HG03045 (cell line): Measurements from ENCODE around the gene YLPM1.

Experiments
- ATAC-seq: cut with Tn5 transposase; IDR thresholded peaks from one replicate; pipeline ENCODE4 v1.9.1; 2021; ENCODE audit warnings: mild to moderate bottlenecking, moderate library complexity; ENCODE audit not compliant: unreplicated experiment

YLPM1 gene

GRCh38 chr14:74792249-74793039 is 29.3 kb downstream of the YLPM1 start:
- no peak for ATAC-seq

GRCh38 chr14:74793506-74794155 is 30.5 kb downstream of the YLPM1 start:
- no peak for ATAC-seq

GRCh38 chr14:74794947-74795346 is 31.8 kb downstream of the YLPM1 start:
- ATAC-seq = no peak

GRCh38 chr14:74799765-74800164 is 36.6 kb downstream of the YLPM1 start:
- no peak for ATAC-seq

GRCh38 chr14:74800780-74801179 is 37.7 kb downstream of the YLPM1 start:
- ATAC-seq = no peak

GRCh38 chr14:74801396-74801795 is 38.3 kb downstream of the YLPM1 start:
- ATAC-seq = no peak

- ATAC-seq = no peak
Measured at GRCh38 chr14:74804219-74804825, 41.2 kb downstream of the YLPM1 start.

- no peak for ATAC-seq
Measured at GRCh38 chr14:74807853-74808545, 44.9 kb downstream of the YLPM1 start.

GRCh38 chr14:74816124-74816523 is 53.0 kb downstream of the YLPM1 start:
- no peak for ATAC-seq

- ATAC-seq = no peak
Measured at GRCh38 chr14:74820288-74820687, 57.2 kb downstream of the YLPM1 start.

GRCh38 chr14:74821267-74821915 is 58.3 kb downstream of the YLPM1 start:
- ATAC-seq = no peak

GRCh38 chr14:74824997-74825396 is 61.9 kb downstream of the YLPM1 start:
- no peak for ATAC-seq

GRCh38 chr14:74826574-74826973 is 63.5 kb downstream of the YLPM1 start:
- ATAC-seq = no peak

GRCh38 chr14:74829251-74829650 is 66.1 kb downstream of the YLPM1 start:
- ATAC-seq = no peak

- ATAC-seq = no peak
Measured at GRCh38 chr14:74832849-74833248, 69.7 kb downstream of the YLPM1 start.

- ATAC-seq = no peak
Measured at GRCh38 chr14:74834692-74835392, 71.7 kb downstream of the YLPM1 start.

GRCh38 chr14:74835645-74836250 is 72.6 kb downstream of the YLPM1 start:
- ATAC-seq = no peak

GRCh38 chr14:74836251-74836960 is 73.3 kb downstream of the YLPM1 start:
- ATAC-seq = no peak

GRCh38 chr14:74838166-74838565 is 75.0 kb downstream of the YLPM1 start:
- no peak for ATAC-seq
